ENCODE results near the gene ZNF462. TPM values are rescaled to one million over a fixed set of nuclear protein-coding genes. Genes with fewer than 3 reads are reported as not detected.

ZNF462 gene
- total RNA-seq, 2 donors from 2014 or later, result 28.9 to 29.3 TPM

GRCh38 chr9:106869028-106869427 lies 6.1 kb downstream of the ZNF462 start:
- no peak for DNase-seq
- H3K9me3 ChIP-seq, result no peaks in the 10 kb centered on the region
- H3K9ac ChIP-seq (ENCODE audit: low read depth in 2 of 2, low read length in 2 of 2), result no peak overlapping the region
- no peaks in the 10 kb centered on the region for H3K4me1 ChIP-seq
- TF ChIP-seq, protein P1, sequence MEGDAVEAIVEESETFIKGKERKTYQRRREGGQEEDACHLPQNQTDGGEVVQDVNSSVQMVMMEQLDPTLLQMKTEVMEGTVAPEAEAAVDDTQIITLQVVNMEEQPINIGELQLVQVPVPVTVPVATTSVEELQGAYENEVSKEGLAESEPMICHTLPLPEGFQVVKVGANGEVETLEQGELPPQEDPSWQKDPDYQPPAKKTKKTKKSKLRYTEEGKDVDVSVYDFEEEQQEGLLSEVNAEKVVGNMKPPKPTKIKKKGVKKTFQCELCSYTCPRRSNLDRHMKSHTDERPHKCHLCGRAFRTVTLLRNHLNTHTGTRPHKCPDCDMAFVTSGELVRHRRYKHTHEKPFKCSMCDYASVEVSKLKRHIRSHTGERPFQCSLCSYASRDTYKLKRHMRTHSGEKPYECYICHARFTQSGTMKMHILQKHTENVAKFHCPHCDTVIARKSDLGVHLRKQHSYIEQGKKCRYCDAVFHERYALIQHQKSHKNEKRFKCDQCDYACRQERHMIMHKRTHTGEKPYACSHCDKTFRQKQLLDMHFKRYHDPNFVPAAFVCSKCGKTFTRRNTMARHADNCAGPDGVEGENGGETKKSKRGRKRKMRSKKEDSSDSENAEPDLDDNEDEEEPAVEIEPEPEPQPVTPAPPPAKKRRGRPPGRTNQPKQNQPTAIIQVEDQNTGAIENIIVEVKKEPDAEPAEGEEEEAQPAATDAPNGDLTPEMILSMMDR (IDR thresholded peaks at IDR 0.05), result no peak
- no peak overlapping the region for H3K27ac ChIP-seq
- no peaks in the 10 kb centered on the region for H3K27me3 ChIP-seq
- H3K36me3 ChIP-seq, result no peaks in the 10 kb centered on the region
- intact Hi-C loops (cut with DNase I), result loop anchor here (10.0 kb wide), 1 partner anchor 196 kb away; no protein-coding TSS in a partner anchor
- H3K4me3 ChIP-seq, result no peak overlapping the region

- H3K27ac ChIP-seq, result no peak overlapping the region
- intact Hi-C loops (cut with DNase I), result loop anchor here (10.0 kb wide), 1 partner anchor 195 kb away; no protein-coding TSS in a partner anchor
- H3K9ac ChIP-seq (ENCODE audit: low read depth in 2 of 2, low read length in 2 of 2), result no peak overlapping the region
- no peak overlapping the region for H3K4me3 ChIP-seq
- no peaks in the 10 kb centered on the region for H3K4me1 ChIP-seq
- H3K27me3 ChIP-seq, result no peaks in the 10 kb centered on the region
- H3K9me3 ChIP-seq, result no peaks in the 10 kb centered on the region
- TF ChIP-seq, protein P1 (IDR thresholded peaks at IDR 0.05), result no peak
- DNase-seq, result no peak
- H3K36me3 ChIP-seq, result no peaks in the 10 kb centered on the region
These were observed 6.5 kb downstream of the ZNF462 start for GRCh38 chr9:106869458-106869857.

GRCh38 chr9:106872641-106873040 lies 9.7 kb downstream of the ZNF462 start:
- Histone ChIP-seq H3K27ac (no peak overlapping the region), H3K4me3 (no peak overlapping the region), H3K27me3 (no peaks in the 10 kb centered on the region), H3K9me3 (no peaks in the 10 kb centered on the region), H3K9ac (ENCODE audit: low read depth in 2 of 2, low read length in 2 of 2) (no peak overlapping the region), H3K4me1 (no peaks in the 10 kb centered on the region), H3K36me3 (no peaks in the 10 kb centered on the region)
- intact Hi-C loops (cut with DNase I), result no loop called here
- TF ChIP-seq, protein P1 (IDR thresholded peaks at IDR 0.05), result no peak
- no peak for DNase-seq

- no peaks in the 10 kb centered on the region for H3K27me3 ChIP-seq
- no peaks in the 10 kb centered on the region for H3K4me1 ChIP-seq
- H3K27ac ChIP-seq, result no peak overlapping the region
- H3K9ac ChIP-seq (ENCODE audit: low read depth in 2 of 2, low read length in 2 of 2), result no peak overlapping the region
- intact Hi-C loops (cut with DNase I), result no loop called here
- H3K9me3 ChIP-seq, result no peaks in the 10 kb centered on the region
- no peak for DNase-seq
- H3K4me3 ChIP-seq, result no peak overlapping the region
- TF ChIP-seq, protein P1 (IDR thresholded peaks at IDR 0.05), result no peak
- H3K36me3 ChIP-seq, result no peaks in the 10 kb centered on the region
These were observed 11.1 kb downstream of the ZNF462 start for GRCh38 chr9:106874031-106874430.

DNA sequence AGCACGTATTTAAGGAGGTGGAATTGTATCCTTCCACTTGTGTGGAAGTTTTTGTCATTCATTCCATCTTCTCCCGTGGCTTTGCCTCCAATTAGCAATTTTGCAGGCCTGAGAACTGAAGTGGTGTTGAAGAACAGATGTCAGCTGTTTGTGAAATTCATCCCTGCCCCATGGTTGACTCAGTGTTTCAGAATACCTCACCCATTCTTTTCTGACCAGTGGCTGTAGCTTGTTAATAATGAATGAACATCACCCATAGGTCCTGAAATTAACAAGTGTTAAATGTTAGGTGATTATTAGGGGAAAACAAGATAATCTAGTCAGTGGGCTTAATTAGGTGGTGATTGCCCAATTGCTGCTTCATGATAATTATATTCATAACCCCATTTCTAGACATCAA lies 11.7 kb downstream of the ZNF462 start:
- no peak overlapping the region for H3K27ac ChIP-seq
- H3K36me3 ChIP-seq, result no peaks in the 10 kb centered on the region
- H3K9ac ChIP-seq (ENCODE audit: low read depth in 2 of 2, low read length in 2 of 2), result no peak overlapping the region
- no peaks in the 10 kb centered on the region for H3K9me3 ChIP-seq
- no peaks in the 10 kb centered on the region for H3K4me1 ChIP-seq
- H3K4me3 ChIP-seq, result no peak overlapping the region
- intact Hi-C loops (cut with DNase I), result no loop called here
- no peaks in the 10 kb centered on the region for H3K27me3 ChIP-seq
- DNase-seq, result no peak
- TF ChIP-seq, protein P1 (IDR thresholded peaks at IDR 0.05), result no peak

Data from colonic mucosa (tissue), 4 donors.